ENCODE data around the gene ALKAL2. TPM values are rescaled to one million over a fixed set of nuclear protein-coding genes. Genes with fewer than 3 reads are reported as not detected.

ALKAL2 gene
- total RNA-seq, 1 experiment from 2014 or later: 2.6 TPM

GRCh38 chr2:269356-270030, 18.4 kb downstream of the ALKAL2 start:
- Histone ChIP-seq H3K36me3 (replicated peaks; ENCODE audit: control insufficient read depth, insufficient read depth, low read length) (peaks cover 3% of the 10 kb centered on the region), H3K27me3 (ENCODE audit: control insufficient read depth, insufficient read depth, low read length) (no peaks in the 10 kb centered on the region), H3K4me3 (ENCODE audit: insufficient read depth, low read depth, low read length) (no peak overlapping the region)
- DNase-seq: no peak

DNA sequence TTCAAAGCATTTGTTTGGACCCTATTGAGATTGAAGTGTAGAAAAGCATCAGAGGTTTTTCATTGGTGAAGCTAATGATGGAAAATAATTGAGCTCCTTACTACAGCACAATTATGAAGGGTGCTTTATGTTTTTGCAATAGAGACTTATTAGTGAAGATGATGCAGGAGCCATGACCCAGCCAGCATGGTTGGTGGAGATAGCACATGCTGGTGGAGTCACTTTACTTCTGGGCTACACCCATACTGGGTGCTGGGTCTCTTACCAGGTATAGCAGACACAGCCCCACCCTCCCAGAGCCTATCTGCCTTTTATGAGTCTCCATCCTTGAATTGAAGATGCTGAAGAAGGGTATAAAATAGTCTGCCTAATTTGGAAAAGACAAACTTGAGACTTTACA, 19.6 kb downstream of the ALKAL2 start:
- peaks cover 3% of the 10 kb centered on the region for H3K36me3 ChIP-seq (replicated peaks; ENCODE audit: control insufficient read depth, insufficient read depth, low read length)
- peaks cover 9% of the 10 kb centered on the region for H3K27me3 ChIP-seq (ENCODE audit: control insufficient read depth, insufficient read depth, low read length)
- H3K4me3 ChIP-seq (ENCODE audit: insufficient read depth, low read depth, low read length): no peak overlapping the region
- no peak for DNase-seq

DNA sequence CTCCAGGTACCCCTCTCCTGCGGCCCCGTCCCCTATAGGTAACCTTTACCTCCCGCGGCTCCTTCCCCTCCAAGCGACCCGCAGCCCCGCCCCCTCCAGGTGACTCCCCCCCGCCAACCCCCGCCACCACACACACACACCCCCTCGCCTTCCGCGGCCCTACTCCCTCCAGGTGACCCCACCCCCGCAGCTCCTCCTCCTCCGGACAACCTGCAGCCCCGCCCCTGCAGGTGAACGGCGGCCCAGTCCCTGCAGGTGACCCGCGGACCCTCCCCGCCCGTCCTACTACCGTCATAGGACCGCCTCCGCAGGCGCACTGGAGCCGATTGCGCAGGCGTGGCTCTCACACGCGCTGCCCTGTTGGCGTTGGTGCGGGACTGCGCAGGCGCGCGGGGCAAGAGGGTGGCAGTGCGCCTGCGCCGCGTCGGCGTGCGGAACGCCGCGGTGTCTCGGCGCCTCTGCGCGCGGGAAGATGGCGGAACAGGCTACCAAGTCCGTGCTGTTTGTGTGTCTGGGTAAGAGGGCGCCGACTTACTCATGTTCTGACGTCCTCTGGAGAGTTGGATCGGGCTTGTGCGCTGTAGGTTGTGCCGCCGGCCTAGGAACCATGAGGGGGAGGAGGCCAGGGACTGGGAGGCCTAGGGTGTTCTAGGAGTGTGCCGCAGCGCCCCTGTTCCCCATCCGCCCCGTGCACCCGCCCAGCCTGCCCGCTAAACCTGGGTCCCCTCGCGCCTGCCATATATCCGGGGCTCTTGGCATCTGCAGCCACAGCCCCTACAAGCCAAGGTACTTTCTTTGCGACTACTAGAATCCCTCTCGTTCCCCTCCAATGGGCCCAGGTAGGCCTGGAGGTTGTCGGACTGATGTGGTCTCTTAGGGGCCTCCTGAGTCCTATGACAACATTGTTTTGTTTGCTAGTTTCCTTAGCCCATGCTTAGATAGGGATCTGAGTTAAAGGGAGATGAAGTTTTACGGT, 23.1 kb downstream of the ALKAL2 start, which contains the start of gene ACP1:
Gene ACP1, plus strand, starts transcription at position 455 of the 976 bp plus-strand sequence. Its CDS starts 18 bp downstream, at position 473.
- peak; percentile 98 for DNase-seq
- Histone ChIP-seq H3K27me3 (ENCODE audit: control insufficient read depth, insufficient read depth, low read length) (peaks cover 9% of the 10 kb centered on the region), H3K4me3 (ENCODE audit: insufficient read depth, low read depth, low read length) (peak within 1 kb of the TSS; percentile 88), H3K36me3 (replicated peaks; ENCODE audit: control insufficient read depth, insufficient read depth, low read length) (no peaks in the 10 kb centered on the region)

DNA sequence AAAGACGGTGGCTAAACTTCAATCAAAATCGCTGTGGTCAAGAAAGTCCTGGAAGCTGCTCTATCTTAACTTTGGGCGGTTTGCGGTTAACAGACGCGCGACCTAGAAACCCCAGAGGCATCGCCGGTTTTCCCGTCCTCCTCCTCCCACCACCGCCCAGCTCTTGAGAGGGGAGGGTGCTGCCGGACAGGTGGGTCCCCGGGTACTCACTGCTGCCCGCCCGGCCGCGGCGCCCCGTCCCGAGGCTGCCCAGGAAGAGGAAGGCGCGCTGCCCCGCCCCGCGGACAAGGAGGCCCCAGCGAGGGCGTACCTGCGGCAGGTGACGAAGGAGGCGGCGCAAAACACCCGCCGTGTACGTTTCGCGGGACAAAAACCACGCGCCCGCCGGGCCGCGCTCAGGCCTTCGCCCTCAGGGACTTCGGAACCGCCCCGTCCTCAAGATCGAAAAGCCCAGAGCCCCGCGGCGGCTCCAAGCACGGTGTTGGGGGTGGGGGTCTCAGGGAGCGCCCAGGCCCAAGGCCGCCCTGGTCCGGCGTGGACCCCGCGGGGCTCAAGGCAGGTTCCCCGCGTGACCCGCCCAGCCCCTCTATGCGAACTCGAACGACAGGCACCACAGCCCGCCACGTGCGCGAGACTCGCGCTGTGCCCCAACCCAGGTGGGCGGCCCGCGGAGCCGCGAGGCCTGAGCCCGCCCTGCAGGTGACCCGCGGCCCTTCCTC, 24.0 kb downstream of the ALKAL2 start, which contains the start of gene SH3YL1:
Gene SH3YL1, minus strand, starts transcription at position 259 of the 719 bp plus-strand sequence. Its CDS starts 48 bp downstream, at position 211.
- peak; percentile 82 for DNase-seq
- Histone ChIP-seq H3K4me3 (ENCODE audit: insufficient read depth, low read depth, low read length) (peak within 1 kb of the TSS; percentile 88), H3K36me3 (replicated peaks; ENCODE audit: control insufficient read depth, insufficient read depth, low read length) (no peaks in the 10 kb centered on the region), H3K27me3 (ENCODE audit: control insufficient read depth, insufficient read depth, low read length) (peaks cover 9% of the 10 kb centered on the region)

- peak overlapping the region; percentile 88 for H3K4me3 ChIP-seq (ENCODE audit: insufficient read depth, low read depth, low read length)
Observed at GRCh38 chr2:263022-263738, 24.7 kb downstream of the ALKAL2 start.

GRCh38 chr2:262117-262516, 25.8 kb downstream of the ALKAL2 start:
- Histone ChIP-seq H3K4me3 (ENCODE audit: insufficient read depth, low read depth, low read length) (no peak overlapping the region), H3K27me3 (ENCODE audit: control insufficient read depth, insufficient read depth, low read length) (peaks cover 9% of the 10 kb centered on the region), H3K36me3 (replicated peaks; ENCODE audit: control insufficient read depth, insufficient read depth, low read length) (no peaks in the 10 kb centered on the region)
- DNase-seq: no peak

More at GRCh38 chr2:263022-263738, 24.7 kb downstream of the ALKAL2 start:
- peaks cover 9% of the 10 kb centered on the region for H3K27me3 ChIP-seq (ENCODE audit: control insufficient read depth, insufficient read depth, low read length)
- no peaks in the 10 kb centered on the region for H3K36me3 ChIP-seq (replicated peaks; ENCODE audit: control insufficient read depth, insufficient read depth, low read length)
- peak; percentile 50 for DNase-seq

GRCh38 chr2:260507-261161, 27.3 kb downstream of the ALKAL2 start:
- Histone ChIP-seq H3K36me3 (replicated peaks; ENCODE audit: control insufficient read depth, insufficient read depth, low read length) (no peaks in the 10 kb centered on the region), H3K27me3 (ENCODE audit: control insufficient read depth, insufficient read depth, low read length) (peaks cover 9% of the 10 kb centered on the region), H3K4me3 (ENCODE audit: insufficient read depth, low read depth, low read length) (no peak overlapping the region)
- DNase-seq: no peak

- Histone ChIP-seq H3K36me3 (replicated peaks; ENCODE audit: control insufficient read depth, insufficient read depth, low read length) (no peaks in the 10 kb centered on the region), H3K4me3 (ENCODE audit: insufficient read depth, low read depth, low read length) (no peak overlapping the region), H3K27me3 (ENCODE audit: control insufficient read depth, insufficient read depth, low read length) (peaks cover 9% of the 10 kb centered on the region)
- no peak for DNase-seq
Observed at GRCh38 chr2:259789-260331, 28.0 kb downstream of the ALKAL2 start.

- Histone ChIP-seq H3K27me3 (ENCODE audit: control insufficient read depth, insufficient read depth, low read length) (peaks cover 6% of the 10 kb centered on the region), H3K4me3 (ENCODE audit: insufficient read depth, low read depth, low read length) (no peak overlapping the region), H3K36me3 (replicated peaks; ENCODE audit: control insufficient read depth, insufficient read depth, low read length) (no peaks in the 10 kb centered on the region)
- DNase-seq: no peak
Observed at GRCh38 chr2:258933-259332, 29.0 kb downstream of the ALKAL2 start.

DNA sequence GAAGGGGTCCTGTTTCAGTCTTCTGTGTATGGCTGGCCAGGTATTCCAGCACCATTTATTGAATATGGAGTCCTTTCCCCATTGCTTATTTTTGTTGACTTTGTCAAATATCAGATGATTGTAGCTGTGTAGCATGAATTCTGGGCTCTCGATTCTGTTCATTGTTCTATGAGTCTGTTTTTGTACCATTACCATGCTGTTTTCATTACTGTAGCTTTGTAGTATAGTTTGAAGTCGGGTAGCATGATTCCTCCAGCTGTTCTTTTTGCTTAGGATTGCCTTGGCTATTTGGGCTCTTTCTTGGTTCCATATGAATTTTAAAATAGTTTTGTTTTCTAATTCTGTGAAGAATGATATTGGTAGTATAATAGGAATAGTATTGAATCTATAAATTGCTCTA, 30.0 kb downstream of the ALKAL2 start:
- DNase-seq: no peak
- H3K36me3 ChIP-seq (replicated peaks; ENCODE audit: control insufficient read depth, insufficient read depth, low read length): no peaks in the 10 kb centered on the region
- H3K4me3 ChIP-seq (ENCODE audit: insufficient read depth, low read depth, low read length): no peak overlapping the region
- no peaks in the 10 kb centered on the region for H3K27me3 ChIP-seq (ENCODE audit: control insufficient read depth, insufficient read depth, low read length)

GRCh38 chr2:257429-257828, 30.5 kb downstream of the ALKAL2 start:
- no peaks in the 10 kb centered on the region for H3K27me3 ChIP-seq (ENCODE audit: control insufficient read depth, insufficient read depth, low read length)
- DNase-seq: no peak
- H3K36me3 ChIP-seq (replicated peaks; ENCODE audit: control insufficient read depth, insufficient read depth, low read length): no peaks in the 10 kb centered on the region
- no peak overlapping the region for H3K4me3 ChIP-seq (ENCODE audit: insufficient read depth, low read depth, low read length)

DNA sequence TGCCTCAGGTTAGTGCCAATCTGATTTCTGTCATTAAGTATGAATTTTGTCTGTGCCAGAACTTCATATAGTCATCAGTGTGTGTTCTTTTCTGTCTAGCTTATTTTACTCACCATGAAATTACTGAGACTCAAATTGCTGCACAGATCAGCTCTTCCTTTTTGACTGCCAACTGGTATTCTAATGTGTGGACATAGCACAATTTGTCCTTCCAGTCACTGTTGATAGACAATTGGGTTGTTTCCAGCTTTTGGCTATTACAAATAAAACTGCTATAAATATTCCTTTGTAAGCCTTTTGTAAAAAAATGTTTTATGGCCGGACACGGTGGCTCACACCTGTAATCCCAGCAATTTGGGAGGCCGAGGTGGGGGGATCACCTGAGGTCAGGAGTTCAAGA, 31.8 kb downstream of the ALKAL2 start:
- DNase-seq: no peak
- Histone ChIP-seq H3K36me3 (replicated peaks; ENCODE audit: control insufficient read depth, insufficient read depth, low read length) (no peaks in the 10 kb centered on the region), H3K27me3 (ENCODE audit: control insufficient read depth, insufficient read depth, low read length) (no peaks in the 10 kb centered on the region), H3K4me3 (ENCODE audit: insufficient read depth, low read depth, low read length) (no peak overlapping the region)

GRCh38 chr2:255195-255594, 32.7 kb downstream of the ALKAL2 start:
- H3K4me3 ChIP-seq (ENCODE audit: insufficient read depth, low read depth, low read length): no peak overlapping the region
- no peaks in the 10 kb centered on the region for H3K27me3 ChIP-seq (ENCODE audit: control insufficient read depth, insufficient read depth, low read length)
- no peak for DNase-seq
- H3K36me3 ChIP-seq (replicated peaks; ENCODE audit: control insufficient read depth, insufficient read depth, low read length): no peaks in the 10 kb centered on the region

Measured in H7 (cell line).